Activated gamma-delta T cell treated with anti-CD3 and anti-CD28 coated beads, Interleukin-2, amount 50 U/mL, for 16 hours (primary cell): ENCODE measurements around the gene NT5DC3.
"Not testable (repeated sequence)": the region's sequence is repeated elsewhere in the genome, so short reads cannot be mapped to it uniquely, and the experiment has no call there.

Experiments used
- DNase-seq: peaks from one replicate; pipeline ENCODE4 v3.0.0-alpha.2; 2020; ENCODE audit warnings: low read depth

The NT5DC3 gene

DNA sequence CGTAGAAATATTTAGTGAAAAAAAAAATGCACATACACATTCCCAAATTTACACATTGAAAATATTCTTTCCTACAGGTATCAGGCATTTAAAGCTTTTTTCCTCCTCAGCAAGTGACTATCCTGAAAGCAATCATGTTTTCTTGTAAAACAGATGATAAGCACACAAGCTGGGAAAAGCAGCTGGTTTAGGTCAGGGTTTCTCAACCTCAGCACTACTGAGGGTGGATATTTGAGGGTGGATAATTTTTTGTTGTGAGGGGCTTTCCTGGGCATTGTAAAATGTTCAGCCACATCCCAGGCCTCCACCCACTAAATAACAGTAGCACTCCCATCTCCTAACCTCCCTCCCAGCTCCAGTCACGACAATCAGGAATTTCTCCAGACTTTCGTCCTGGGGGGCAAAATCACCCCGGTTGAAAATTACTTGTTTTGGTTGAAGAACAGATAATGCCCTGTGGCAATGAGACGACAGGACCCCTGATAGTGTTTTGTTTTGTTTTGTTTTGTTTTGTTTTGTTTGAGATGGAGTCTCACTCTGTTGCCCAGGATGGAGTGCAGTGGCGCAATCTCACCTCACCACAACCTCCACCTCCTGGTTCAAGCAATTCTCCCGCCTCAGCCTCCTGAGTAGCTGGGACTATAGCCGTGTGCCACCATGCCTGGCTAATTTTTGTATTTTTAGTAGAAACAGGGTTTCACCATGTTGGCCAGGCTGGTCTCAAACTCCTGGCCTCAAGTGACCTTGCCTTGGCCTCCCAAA lies 15.0 kb upstream of the NT5DC3 start:
- no peak for DNase-seq

DNA sequence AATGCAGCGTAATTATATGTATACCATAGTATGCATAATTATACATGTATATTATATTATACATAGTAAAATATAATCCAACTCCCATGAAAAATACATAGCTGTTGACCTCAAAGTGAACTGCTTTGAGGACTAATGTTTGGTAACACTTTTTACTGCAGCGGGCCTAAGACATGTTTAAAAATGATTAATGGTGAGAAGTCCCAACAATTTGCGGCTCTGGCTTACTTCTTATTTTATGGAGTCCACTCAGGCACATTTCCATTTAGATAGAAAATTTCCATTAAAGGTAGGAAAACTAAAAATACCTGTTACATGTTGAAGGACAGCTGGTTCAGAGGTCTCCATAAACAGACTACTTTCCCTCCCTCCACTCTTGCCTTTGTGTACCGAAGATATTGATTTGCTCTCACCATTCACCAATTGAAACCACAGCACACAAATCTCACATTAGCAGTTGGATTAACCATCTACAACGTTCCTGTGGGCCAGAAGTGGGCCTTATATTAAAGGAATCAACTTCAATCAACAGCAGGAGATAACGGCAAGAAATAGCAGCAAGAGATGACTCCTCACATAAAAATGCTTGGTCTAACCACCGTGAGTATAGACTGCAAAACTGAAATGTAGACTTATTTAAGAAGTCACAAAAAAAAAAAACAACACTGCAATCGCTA lies 14.1 kb upstream of the NT5DC3 start:
- no peak for DNase-seq

DNA sequence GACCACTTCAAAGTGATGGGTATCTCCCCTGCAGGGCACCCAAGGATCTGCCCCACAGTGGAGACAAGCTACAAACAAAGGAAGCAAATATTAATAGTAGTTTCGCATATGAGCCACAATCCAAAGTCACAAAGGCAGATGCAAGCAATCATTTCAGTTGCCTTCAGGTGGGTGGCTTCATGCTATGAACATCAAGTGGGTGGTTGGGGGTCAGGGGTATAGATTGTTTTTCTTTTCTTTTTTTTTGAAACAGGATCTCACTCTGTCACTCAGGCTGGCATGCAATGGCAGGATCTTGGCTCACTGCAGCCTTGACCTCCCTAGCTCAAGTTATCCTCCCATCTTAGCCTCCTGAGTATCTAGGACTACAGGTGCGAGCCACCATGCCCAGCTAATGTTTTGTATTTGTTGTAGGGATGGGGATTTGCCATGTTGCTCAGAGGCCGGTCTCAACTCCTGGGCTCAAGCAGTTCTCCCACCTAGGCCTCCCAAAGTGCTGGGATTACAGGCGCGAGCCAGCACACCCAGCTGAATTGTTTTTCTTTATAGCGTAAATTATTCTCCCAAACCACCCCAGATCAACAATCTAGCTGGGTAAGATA lies 13.4 kb upstream of the NT5DC3 start:
- DNase-seq: no peak

DNA sequence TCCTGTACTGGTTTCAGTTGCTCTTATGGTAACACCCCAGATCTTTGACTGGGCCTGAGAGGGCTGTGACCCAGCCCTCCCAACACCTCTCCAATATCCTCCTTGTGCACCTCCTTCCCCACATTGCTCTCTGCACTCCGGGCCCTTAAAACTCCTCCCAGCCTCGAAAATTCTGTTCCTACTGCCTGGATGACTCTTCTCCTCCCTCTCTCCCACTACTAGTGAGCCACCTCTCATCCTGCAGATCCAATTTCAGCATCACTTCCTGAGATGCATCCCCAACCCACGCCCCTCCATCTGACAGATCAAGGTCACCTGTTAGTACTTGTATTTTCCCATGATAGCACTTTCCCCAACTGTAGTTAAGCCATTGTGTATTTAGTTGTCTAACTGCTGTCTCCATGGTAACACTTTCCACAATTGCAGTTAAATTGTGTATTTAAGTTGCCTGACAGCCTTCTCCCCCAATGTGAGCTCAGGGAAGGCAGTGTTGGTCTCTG lies 11.5 kb upstream of the NT5DC3 start:
- DNase-seq: no peak

DNA sequence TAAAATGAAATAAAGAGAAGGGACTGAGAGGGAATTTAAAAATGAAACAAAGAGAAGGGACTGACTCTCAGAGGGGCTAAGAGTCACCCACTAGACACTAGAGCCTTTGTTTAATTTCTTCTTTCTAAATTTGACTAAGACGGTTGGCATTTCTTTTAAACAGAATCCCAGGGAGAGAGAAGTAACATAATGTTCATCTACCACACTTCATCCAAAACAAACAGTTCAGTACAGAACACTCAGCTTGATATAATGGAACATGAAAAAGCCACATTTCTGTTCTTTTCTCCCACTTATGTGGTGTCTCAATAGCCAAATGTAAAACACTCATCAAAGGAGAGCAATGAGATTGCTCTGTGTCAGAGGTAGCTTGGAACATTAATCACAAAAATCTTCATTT lies 10.1 kb upstream of the NT5DC3 start:
- DNase-seq: no peak

DNA sequence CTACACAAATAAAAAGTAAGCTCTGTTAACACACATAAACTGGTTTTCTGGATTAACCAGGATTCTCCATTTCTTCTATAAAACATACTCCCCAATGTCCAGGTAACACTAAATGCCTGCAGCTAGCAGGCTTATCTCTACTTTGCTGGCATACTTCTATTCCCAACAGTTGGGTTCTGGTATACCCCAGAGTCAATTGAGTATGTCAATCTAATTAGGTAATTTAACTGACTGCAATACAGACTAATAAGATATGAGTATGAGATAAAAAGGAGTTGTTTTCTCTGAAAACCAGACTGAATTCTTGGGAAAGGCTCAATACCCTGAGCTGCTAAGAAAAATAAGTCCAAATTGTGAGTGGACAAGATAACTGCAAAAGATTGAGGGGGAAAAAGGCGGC lies 9.4 kb upstream of the NT5DC3 start:
- no peak for DNase-seq

DNA sequence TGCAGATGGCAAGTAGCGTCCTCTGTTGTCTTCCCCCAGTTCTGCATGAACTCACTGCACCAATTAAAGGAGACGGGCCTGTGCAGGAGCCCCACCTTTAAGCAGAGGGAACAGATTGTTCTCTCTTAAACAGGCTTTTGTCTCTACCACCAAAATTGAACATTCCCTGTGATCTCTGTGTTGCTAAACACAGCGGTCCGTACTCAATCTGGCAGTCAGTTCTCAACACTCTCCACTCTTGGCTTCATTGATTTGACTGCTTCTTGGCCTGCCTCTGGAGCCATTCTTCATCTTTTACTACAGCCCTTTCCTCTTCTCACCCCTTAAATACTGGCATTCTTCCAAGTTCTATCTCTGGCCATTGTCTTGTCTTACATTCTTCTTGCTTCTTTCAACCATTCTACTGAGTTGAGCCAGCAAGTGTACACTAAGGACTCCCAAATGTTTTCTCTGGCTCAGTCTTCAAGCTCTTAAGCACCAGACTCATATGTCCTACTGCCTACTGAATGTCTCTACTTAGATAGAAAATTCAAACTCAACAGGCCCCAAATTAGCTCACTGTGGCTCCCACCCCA lies 8.0 kb upstream of the NT5DC3 start:
- no peak for DNase-seq

DNA sequence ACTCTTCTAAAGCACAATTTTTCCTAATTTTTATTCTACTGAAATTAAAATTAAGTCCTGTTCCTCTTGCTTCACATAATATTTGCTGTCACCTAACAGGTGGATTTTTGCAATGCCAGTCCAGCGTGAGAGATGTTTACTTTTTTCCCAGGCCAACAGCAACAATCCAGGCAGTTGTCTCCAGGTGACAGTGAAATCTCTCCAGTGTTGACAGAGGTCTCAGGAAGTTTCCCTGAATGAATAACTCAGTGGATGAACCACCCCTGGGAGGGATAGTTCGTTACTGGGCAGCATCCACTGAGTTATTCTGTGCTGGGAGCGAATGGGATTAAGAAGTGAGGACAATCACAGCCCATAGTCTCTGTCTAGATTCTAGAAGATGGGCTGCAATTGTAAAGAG lies 7.1 kb upstream of the NT5DC3 start:
- no peak for DNase-seq

DNA sequence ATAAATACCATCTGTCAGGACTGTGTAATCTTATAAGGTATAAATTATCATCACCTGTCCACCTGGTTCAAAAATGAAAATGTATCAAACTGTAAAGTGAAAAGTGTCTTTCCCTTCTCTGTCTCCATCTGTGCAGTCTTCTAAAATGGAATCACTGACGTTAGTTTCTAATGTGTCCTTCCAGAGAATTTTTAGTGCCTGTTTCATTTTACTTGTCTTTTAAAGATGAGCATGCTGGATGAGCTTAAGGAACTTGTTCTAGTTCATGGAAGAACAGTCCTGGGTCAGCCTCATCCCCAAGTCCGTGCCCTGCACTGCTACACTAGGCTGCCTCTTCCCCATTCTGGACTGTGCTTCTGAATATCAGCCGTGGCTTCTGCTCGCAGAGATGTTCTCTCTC lies 5.4 kb upstream of the NT5DC3 start:
- no peak for DNase-seq

DNA sequence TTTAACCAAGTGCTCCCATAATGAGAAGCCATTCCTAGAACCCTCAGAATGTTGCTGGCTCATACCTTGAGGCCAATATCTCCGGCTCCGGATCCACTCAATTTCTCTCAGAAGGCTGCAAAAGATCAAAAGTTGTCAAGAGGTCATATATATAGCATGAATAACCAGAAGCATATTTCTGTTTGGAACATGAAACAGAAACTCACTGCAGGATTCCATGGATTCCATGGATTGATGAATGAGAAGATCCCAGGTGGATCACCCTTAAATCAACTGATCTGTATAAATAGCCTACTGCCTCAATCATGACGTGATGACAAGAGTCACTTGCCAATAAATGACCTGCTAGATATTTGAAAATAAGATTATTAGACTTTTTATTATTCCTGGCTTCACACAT lies 3.3 kb upstream of the NT5DC3 start:
- no peak for DNase-seq

DNA sequence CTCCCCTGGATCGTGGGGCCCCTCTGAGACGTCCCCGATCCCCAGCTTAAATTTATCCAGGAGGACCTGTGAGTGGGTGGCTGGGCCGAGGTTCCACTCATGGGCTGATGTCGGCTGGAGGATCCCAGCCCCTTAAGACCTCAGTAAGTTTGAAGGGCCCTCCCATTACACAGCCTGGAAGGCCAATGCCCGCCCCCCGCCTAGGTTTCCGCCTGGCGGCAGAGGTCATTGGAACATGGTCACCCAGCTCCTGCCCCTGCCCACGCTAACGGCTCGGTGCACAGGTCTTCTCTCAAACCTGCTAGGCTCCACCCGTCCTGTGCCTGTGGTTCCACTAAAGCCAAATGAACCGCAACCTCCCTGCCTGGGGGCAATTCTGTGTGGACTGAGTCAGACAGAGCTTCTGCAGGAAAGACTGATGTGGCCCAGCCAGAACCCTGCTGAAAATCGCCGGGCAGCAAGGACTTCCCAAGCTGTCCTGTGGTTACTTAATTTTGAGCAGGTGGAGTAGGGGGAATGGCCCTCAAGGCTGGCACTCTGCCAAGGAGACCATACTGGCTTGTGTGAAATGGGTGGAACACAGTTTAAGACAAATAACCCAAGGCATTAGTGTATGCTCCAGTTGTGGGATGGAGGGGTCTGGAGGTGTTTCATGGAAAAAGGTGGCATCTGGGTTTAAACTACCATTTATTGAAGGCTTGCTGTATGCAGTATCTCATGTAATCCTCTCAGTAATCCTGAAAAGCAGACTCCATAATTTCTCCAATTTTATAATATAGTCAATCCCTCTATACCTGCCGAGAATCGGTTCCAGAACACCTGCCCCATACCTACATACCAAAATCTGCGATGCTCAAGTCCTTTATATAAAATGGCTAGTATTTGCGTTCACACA lies 903 bp upstream of the NT5DC3 start:
- DNase-seq: peak; percentile 11

DNA sequence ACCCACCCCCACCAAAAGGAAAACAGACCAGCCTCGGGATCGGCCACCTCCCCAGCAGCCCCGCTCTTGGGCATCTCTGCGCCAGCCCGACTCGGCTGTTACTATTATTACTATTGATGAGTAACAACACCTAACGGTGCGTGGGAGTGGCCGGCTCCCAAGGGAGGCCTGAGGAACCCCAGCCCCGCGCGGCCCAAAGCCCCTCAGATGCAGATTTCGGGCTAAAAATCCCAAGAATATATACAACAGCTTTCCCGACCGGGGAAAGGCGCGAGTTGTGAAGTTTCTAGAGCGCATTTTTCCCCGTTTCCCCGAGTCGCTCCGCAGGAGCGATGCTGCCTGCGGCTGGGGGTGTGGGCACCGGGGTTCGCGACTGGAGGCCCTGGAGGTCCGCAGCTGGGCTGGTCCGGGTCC lies 565 bp downstream of the NT5DC3 start:
- no peak for DNase-seq

DNA sequence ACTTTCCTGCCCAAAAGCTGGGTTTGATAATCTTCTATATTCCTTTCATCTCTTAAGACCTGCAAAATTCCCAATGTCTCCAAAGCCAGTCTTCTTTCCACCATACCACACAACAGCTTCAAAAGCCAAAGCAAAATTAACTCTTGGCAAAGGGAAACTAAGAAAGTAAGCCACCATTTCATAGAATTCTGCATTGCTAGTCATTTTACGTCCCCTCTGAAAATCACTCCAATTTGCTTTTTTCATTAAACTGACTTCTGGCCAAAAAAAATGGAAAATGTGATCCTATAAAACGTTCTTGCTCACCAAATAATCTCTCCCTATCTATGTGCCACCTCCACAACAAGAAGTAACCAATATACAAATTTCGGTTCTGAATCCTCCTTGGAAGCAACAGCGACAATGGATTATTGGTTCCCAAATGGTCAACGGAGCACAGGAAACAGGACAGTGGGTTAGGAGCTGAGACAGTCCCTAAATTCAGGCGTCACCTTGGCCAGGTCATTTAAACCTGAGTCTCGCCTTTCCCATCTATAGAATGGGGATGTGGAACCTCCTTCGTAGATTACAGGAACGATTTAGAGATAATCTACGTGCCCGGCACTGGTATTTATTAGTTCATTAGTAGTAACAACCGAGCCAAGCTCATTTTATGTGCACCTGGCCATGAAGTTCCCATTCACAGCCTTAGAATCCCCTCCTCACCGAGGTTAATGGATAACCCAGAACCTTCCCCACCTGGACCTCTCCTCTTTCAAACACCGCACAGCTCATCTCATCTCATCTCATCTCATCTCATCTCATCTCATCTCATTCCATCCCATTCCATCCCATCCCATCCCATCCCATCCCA lies 1.2 kb downstream of the NT5DC3 start:
- DNase-seq: no peak

DNA sequence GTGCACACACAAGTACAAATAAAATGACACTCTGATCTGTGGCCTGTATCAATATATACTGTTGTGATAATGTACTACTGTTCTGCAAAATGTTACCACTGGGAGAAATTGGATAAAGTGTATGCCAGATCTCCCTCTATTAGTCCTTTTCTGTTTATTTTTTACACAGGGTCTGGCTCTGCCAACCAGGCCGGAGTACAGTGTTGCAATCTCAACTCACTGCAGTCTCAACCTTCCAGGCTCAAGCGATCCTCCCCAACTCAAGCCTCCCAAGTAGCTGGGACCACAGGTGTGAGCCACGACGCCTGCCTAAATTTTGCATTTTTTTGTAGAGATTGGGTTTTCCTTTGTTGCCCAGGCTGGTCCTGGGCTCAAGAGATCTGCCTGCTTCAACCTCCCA lies 1.9 kb downstream of the NT5DC3 start:
- no peak for DNase-seq

DNA sequence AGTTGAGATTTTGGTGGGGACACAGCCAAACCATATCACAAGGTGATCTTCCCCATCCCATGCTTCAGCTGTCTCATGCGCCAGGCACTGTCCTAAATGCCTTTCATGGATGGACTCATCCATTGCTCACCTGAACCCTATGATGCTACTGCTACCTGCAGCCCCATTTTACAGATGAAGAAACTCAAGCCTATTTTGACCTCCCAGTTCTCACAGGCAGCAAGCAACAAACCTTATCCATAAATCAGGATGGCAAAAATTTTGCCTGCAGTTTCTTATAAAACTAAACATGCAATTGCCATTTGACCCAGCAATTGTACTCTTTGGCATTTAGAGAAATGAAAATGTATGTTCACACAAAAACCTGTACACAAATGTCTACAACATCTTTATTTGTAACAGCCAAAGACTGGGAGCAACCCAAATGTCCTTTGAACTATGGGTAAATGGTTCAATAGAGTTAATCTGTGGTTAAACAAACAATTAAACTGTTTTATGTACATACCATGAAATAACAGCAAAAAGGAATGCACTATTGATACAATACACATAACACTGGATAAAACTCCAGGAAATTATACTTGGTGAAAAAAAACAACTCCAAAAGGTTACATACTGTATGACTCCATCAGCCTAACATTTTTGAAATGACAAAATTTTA lies 2.6 kb downstream of the NT5DC3 start:
- DNase-seq: no peak

DNA sequence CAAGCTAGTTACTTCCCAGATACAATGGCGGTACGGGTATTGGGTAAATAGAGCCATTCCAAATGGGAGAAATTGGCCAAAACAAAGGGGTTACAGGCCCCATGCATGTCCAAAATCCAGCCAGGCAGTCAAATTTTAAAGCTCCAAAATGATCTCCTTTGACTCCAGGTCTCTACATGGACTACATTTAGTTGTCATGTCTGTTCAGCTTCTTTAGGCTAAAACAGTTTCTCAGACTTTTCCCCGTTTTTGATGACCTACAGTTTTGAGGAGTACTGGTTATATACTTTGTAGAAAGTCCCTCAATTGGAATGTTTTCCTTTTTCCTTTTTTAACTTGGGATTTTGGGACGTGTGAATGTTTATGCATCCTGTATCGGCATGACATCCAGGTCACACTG lies 4.7 kb downstream of the NT5DC3 start:
- no peak for DNase-seq

DNA sequence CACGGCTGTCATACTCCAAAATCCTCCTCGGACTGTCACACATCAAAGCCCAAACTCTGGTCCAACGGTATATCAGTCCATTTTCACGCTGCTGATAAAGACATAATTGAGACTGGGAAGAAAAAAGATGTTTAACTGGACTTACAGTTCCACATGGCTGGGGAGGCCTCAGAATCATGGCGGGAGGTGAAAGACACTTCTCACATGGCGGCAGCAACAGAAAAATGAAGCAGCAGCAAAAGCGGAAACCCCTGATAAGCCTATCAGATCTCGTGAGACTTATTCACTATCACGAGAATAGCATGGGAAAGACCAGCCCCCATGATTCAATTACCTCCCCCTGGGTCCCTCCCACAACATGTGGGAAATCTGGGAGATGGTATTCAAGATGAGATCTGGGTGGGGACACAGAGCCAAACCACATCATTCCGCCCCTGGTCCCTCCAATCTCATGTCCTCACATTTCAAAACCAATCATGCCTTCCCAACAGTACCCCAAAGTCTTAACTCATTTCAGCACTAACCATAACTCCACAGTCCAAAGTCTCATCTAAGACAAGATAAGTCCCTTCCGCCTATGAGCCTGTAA lies 5.2 kb downstream of the NT5DC3 start:
- DNase-seq: not testable (repeated sequence)

DNA sequence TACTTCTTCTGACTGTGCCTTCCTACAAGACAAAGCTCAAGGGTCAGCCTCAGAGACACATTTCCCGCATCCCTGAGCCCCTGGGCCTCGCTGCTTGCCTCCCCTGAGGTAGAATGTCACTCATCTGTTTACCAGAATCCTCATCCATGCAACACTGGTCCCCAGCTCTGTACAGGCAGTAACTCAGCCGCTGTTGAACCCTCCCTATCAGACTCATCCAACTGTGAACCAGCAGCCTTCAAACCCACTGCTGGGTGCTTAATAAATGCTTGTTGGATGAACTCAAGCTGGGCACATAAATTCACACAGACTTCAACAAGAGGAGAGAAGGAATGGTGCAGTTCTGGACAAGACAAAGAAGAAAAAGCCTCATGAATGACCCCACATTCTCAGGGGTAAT lies 6.1 kb downstream of the NT5DC3 start:
- DNase-seq: no peak

DNA sequence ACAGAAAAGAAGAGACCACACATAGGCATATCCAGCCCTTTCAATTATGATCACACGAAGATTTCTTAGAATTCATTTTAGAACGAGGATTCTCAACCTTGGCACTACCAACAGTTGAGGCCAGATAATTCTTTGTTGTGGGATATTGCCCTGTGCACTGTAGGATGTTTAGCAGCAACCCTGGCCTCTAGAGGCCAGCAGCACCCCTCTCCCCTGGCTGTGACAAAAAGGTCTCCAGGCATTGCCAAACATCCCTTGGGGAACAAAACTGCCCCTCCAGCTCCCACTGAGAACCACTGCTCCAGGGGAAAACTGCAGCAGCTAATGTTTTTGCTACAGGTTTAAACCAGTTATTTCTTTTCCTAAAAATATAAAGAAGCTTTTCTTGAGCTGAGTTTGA lies 7.1 kb downstream of the NT5DC3 start:
- DNase-seq: no peak
